GM18502 (cell line): Measurements from ENCODE around the gene ELMO1.

Source experiments
- ATAC-seq: cut with Tn5 transposase; IDR thresholded peaks from one replicate; pipeline ENCODE4 v1.9.1; 2021; ENCODE audit warnings: mild to moderate bottlenecking; ENCODE audit not compliant: unreplicated experiment, poor library complexity

ELMO1 gene

DNA sequence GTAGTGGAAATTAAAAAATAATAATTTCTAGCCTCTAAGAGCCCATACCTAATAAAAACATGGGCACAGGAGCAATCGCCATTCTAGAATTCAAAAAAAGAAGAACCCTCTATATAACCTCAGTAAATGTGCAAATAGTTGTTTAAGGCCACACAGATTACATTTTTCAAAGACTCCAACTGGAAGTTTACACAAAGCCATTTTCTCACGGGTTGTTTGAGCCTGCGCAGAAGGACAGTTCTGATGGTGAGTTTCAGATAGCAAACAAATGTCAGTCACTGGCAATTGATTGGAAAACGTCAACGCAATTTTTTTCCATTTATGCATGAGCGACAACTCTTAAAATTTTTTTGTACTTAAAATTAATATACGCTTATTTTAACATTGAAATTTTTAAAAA lies 23.0 kb upstream of the ELMO1 start:
- ATAC-seq = no peak

DNA sequence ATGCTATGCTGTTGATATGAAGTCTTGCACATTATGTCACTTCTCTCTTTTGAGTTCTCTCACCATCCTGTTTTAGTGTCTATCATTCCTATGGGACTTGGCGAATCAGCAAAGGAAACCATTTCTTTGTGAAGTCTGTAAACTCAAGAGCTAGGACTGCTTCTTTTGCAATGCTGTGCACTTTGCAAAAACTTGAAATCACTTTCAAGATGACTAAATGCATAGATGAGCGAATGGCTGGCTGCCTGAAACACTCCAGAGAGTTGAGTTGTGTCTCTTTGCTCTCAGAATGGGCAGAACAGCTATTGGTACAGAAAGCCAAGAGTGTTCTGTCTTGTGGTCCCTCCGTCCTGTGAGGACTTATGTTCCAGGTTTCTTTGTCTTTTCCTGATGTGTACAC lies 18.3 kb upstream of the ELMO1 start:
- peak; percentile 59 for ATAC-seq

DNA sequence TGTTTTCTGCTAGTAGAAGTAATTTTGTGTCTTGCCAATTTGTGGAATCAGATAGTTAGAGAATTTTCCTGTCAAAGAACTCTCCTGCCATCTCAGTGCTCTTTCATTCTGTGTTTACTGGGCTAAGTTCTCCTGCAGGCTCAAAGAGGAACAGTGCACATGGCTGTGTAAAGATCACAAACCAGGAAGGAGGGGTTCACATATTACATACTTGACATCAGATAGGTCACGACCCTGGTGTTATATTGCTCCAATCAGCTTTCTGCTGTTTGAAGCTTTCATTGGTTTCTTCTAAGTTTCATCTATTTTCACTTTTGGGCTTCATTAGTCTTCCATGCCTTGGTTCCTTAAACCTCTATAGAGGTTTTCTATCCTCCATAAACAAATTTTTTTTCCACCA lies 13.5 kb upstream of the ELMO1 start:
- no peak for ATAC-seq

DNA sequence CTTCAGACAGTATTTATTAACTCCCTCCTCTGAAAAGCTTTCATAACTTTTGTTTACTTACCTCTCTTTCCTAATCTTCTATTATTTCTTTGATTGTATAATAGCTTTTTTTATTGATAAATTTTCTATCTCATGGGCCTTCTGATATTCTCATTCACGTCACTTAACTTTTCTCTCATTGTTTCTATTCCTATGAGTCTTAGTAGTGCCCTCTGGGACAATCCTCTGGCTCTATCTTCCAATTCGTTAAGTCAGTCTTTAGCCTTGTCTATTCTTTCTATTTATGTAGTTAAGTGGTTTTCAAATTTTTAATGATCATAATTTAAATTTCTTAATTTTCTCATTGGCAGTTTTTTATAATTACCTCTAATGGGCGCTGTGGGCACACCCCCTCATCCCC lies 6.4 kb upstream of the ELMO1 start:
- no peak for ATAC-seq

DNA sequence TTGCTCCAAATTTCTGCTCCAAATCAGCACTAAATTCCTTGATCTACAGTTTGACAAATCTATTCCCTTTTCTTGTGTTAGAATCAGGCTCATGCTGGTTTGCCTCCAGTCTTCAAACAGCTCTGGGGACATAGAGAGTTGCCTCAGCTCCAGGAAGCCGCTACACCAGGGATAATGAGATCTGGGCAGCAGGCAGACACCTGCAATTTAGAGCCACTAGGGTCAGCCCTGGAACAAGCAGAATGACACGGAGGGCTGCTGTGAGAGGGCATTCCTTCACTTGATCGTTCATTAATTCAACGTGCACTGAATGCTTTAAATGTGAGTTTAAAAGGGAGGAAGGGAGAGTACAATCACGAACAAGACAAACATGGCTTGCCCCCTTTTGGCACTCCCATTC lies 3.7 kb upstream of the ELMO1 start:
- ATAC-seq = no peak

DNA sequence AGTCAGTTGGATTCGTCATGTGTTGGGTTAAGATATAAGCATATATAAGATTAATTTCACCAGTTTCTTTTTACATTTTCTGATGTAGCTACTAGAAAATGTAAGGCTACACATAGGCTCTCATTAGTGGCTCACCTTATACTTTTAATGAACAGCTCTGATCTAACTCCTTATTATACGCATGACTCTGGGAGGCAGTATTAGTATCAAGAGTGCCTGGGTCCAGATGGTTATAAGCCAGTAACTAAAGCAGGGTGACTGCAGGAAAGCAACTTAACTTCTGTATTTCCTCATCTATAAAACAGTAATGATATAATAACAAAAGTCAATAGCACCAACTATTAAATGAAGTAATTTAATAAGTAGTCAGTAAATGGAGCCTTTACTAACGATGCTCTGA lies 1.4 kb upstream of the ELMO1 start:
- ATAC-seq = no peak

DNA sequence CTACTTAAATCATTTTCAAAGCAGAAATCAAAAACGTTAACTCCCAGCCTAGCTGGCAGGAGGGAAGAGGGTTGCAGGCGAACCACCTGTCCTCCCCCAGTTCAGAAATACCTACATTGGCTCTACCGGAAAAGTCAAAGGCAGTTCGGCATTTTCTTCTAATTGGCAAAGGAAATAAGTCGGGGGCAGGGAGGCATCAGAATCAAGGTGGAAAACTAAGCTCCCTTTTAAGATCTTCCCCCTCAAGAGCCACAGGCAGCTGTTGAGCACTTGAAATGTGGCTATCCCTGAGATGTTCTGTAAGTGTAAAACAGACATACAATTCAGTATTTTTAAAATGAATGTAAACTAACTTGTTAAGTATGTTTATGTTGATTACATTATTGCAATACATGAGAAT lies 957 bp upstream of the ELMO1 start:
- ATAC-seq = no peak

DNA sequence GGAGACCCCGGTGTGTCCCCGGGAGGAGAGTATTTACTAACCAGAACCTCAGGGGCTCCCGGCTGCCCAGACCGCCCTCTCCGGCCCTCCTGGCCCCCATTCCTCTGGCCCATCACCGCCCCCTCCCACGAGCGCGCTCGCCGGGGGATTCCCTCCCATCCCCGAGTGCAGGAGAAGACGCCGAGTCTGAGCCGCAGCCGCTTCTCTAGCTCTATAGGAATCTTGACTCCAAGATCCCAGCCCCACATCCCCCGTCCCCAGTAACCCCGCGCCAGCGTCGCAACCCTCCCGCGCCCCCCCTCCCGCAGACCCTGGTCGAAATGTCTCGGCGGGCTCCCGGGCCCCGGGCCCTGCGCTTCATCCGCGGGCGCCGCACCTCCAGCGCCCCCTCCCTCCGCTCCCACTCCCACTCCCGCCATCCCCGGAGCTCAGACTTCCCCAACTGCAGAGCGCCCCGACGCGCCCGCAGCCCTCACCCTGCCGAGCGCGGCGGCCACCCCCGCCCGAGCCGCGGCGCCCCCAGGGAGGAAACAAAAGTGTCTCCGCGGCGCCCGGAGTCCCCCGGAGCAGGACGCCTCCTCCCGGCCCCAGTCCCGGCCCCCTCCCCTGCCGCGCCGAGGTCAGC lies 541 bp downstream of the ELMO1 start:
- peak; percentile 32 for ATAC-seq

DNA sequence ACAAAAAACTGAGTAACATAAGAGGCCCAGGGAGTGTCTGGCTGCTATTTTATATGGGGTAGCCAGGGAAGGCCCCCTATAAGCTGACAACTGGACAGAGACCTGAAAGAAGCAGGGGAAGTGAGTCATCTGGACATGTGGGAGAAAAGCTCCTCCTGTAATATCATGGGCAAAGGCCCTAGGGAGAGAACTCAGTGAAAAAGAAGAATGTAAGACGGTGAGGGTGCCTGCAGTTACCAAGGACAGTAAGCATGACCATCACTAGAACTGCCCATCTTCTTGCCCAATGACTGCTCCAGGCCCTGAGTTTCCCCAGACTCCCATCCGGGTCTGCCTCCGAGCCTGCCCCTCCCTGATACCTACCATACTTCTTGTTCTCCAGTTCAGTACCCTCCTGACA lies 2.3 kb downstream of the ELMO1 start:
- ATAC-seq = no peak

DNA sequence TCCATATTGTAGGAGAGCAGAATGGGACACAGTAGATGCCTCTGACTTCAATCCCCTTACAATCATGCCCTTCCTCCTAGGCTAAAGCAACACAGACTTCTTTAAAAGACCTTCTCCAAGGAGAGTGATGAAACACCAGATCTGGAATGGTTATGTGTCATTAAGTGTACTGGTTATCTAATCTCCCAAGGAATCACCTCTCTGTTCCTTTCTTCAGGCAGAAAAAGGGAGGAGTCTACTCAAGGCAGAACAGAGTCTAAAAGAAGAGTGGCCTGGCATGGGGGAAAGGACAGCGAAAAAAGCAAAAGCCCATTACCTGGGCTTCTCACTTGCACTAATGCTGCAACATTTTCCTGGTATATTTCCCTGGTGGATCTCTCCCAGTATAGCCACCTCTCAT lies 2.9 kb downstream of the ELMO1 start:
- no peak for ATAC-seq

DNA sequence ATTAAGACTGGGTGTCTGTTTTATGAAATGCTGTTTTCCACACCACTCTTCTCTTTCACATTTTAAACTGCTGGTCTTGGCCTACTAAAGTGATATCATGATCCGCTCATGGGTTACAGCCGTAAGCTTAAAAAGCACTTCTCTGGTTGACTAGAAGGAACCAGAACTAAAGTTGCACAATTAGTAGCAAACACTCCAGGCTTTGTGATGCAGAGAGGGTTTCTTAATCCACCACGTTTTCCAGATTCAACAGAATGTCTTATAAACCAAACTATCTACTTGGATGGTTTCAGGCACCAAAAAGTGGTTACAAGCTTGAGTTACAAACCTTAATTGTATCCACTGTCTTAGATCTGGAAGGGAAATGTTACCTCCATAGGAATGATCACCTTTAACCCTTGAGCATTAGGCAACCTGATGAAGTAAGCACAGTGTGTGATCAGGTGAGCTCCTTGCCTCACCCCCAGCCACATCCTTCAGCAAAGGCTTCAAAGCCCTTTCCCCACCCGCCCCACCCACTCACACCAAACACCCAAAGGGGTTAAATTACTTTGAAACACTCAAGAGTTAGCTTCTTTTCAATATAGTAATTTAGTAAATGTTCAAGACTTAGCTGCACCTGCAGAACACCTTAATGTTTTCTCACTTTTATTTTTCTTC lies 3.5 kb downstream of the ELMO1 start:
- no peak for ATAC-seq

DNA sequence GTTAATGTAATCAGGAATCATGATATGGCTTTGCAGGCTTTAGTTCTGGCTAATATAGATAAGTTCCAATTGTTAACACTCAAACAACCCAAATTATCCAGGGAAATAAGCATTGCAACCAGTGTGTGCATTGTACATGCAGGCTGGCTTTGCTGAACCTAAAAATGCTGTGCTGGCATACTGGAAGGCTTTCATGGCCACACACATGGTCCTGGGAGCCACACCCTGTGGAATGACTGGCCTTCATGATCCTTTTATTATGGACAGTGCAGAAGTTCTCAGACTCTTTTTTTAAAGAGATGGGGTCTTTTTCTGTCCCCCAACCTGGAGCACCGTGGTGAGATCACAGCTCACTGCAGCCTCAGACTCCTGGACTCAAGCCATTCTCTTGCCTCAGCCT lies 5.0 kb downstream of the ELMO1 start:
- ATAC-seq = no peak

DNA sequence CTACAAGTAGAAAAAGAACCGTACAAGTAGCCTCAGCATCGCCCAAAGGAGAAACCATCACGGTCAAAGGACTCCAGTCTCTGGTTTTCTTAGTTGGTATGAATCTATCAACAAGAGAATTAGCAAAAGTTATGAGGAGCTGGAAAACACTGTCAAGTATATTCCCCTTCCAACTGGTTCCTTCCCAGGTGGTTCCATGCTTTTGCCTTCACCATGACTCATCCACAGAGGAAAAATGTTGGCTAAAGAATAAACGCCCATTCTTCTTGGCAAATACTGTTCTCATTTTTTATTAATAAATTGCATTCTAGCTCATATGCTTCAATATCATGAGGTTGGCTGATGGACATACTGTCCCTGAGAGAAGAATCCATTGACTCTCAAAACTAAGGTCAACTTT lies 6.4 kb downstream of the ELMO1 start:
- ATAC-seq = no peak

DNA sequence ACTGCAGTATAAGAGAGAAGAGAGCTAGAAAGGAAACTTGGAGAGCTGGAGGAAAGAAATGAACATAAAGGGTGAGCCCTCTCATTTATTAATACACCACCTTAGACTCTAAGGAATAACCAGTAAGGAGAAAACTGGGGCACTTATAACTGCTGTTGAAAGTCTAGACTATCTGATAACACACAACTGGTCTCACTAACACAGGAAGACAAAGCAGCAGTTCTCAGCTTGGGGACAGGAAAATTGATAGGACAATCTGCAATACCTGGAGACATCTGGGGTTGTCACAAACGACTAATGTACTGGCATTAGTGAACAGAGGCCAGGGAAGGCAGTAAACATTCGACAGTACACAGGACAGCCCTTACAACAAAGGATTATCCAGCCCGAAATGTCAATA lies 6.8 kb downstream of the ELMO1 start:
- ATAC-seq = no peak

DNA sequence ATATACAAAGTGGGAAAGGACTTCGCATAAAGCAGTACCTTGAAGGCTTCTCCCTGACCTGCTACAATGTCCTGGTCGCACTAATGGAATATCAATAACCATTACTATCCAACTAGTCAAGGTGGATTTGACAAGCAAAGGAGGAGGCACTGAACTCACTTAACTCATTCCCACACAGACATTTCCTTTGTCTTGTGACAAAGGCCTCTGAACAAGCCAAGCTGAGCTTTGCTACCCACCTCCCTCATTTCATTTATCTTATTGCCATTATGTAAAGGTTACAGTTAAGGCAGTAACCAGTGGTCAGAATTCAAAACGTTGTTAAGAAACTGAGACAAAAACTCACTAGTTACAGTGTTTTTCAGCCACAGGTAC lies 7.3 kb downstream of the ELMO1 start:
- ATAC-seq = no peak

DNA sequence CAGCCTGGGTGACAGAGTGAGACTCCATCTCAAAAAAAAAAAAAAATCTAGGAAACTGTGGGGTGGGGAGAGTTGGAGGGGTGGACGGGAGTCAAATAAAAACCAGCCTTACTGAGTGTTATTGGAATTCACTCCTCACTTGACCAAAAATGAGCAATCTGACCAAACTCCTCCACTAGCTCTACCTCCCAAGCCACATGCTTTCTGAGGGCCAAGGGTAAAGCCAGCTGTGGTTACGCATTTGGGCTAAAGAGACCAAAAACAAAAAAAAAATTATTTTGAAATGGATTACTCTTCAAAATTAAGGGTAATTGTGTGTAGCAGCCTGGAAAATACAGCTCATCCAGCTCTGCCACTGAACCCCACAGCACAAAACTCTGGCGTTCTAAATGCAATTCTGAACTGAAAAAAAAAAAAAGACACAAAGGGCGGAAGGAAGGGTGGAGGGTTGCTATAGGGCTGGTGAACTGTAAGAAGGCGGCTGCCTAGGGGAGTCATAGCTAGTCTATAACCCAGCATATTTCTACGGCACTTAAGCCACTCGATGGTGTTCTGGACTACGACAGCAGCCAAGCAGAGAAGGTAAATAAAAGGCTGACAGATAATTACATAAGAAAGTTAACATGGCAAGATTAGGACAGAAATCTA lies 7.8 kb downstream of the ELMO1 start:
- ATAC-seq = no peak

DNA sequence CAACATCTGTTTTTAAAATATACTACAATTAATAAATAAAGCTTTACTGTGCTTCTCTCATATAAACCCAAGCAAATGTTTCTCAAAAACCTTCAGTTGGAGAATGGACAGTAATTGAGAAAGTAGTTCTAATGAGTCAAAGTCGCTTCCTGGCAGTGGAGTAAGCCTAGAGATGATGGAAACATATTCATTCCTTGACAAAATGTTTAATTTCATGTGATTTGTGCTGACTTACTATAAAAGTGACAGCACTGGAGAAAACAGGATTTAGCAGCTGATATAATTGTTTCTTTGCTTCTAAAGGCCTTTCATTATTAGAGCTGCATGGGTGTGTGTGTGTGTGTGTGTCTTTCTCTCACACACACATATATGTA lies 9.0 kb downstream of the ELMO1 start:
- no peak for ATAC-seq

DNA sequence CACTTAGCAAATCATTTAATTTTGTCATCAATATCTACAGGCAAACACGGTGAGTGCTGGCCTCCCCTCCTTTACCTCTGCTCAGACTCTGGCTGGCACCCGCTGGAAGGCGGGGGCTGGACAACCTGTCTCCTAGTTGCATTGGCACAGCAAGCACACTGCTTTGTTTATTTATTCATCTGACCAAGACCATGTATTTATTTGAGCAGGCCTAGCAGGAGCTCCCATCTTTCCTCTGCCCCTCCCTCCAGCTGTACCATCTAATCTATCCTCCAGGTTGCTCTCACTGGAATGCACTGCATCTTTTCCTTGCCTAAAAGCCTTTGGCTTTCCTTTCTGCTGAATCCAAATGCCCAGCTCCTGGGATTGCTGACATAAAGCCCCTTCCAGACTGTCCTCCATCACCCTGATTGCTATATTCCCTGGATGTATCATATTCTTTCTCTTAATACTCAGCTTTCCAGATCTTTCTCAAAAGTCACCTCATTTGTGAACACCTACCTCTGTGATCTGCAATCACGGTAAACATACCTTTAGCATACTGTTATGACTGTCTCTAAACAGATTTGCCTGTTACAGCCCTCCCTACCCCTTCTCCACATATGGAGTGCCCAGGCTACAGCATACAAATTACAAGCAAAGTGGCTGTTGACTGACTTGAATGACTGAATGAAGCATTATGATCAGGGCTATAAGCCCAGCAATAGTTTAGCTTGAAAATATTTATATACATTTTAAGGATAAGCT lies 9.6 kb downstream of the ELMO1 start:
- ATAC-seq = no peak

DNA sequence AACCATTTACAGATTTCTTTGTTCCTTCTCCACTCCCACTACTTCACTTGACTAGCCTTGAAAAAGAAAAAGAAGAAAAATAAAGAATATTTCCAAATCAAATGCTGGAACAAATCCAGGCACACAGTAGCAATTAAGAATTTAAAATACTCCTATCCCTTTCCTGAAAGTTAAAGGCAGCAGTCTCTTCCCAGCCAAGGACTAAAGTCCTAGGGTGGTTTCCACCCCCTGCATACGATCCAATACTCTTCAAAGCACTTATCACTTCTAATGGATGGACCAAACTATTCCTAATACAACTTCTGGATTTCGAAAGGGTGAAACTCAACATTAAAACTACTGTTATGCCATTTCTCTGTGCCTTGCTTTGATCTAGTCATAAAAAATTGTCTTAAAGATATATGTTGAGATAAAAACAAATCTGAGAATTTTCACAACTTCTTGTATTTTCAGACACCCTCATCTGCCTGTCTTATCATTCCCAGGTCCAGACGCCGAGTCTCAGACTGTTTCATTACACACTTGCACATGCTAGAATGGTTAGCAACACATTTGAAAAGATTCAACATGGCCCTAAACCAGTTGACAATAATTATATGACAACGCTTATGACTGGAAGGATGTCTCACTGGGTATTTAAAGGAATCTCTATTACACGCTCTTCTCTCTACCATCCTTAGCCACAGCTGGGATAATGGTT lies 13.4 kb downstream of the ELMO1 start:
- ATAC-seq = no peak

DNA sequence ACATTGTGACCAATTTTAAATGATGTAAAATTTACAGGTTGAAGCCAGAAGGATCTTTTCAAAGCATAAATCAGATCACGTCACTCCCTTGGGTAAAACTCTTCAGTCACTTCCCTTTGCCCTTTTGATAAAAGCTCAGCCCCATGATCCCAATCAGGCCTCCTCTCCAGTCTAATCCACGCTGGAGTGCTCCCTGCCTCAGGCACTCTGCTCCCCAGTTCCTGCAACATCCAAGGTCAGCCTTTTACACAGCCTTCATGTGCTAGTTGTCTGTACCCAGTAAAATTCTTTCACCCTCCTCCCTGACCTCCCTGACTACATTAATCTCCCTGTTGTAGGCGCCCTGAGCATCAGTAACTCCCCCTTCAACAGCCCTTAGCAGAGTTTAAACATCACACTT lies 14.1 kb downstream of the ELMO1 start:
- no peak for ATAC-seq

DNA sequence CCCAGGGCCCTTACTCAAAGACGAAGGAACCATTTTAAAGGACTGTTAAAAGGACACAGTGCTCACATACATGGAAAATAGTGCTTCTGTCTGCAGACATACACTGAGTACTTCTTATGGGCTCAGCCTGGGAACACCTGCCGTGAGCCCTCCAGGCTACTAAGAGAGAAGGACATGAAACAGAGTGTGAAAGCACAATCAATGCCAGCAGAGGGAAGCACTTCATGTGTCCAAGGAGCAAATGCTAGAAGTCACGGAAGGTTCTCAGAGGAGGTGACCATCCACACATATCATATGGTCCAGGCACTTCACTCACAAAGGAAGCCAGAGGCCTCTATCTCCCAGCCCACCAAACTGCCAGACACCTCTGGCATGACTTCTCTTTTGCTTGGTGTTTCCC lies 15.5 kb downstream of the ELMO1 start:
- no peak for ATAC-seq
